ENCODE measurements around the gene DBT. TPM values are rescaled to one million over a fixed set of nuclear protein-coding genes. Genes with fewer than 3 reads are reported as not detected.

Gene DBT
- total RNA-seq, 4 donors from 2014 or later, result 6.4 to 9.9 (median 8.2) TPM

- no peak overlapping the region for H3K4me3 ChIP-seq (ENCODE audit: low read depth, poor library complexity, severe bottlenecking)
- no peak for TF ChIP-seq CTCF (IDR thresholded peaks at IDR 0.05)
- TF ChIP-seq POLR2A (IDR thresholded peaks at IDR 0.05), result no peak
- 57 to 71% methylated on average over 2 of the region's 2 CpGs for WGBS, 2 donors
- DNase-seq (ENCODE audit: low spot score in 2 of 2), result no peak
- intact Hi-C loops (cut with DNase I; ENCODE audit: low total_unique reads), result loop anchor here (10.0 kb wide), 1 partner anchor 927 kb away; no protein-coding TSS in a partner anchor
Observed at GRCh38 chr1:100151679-100152078, 98.0 kb downstream of the DBT start.

- intact Hi-C loops (cut with DNase I; ENCODE audit: low total_unique reads), result no loop called here
- no peak overlapping the region for H3K4me3 ChIP-seq (ENCODE audit: low read depth, poor library complexity, severe bottlenecking)
- 85 to 87% methylated on average over 4 of the region's 4 CpGs for WGBS, 2 donors
- TF ChIP-seq POLR2A (IDR thresholded peaks at IDR 0.05) (no peak), CTCF (IDR thresholded peaks at IDR 0.05) (no peak)
- no peak for DNase-seq (ENCODE audit: low spot score in 2 of 2)
Observed at GRCh38 chr1:100147875-100148274, 101.8 kb downstream of the DBT start.

GRCh38 chr1:100146958-100147357 lies 102.7 kb downstream of the DBT start:
- intact Hi-C loops (cut with DNase I; ENCODE audit: low total_unique reads), result no loop called here
- WGBS, 2 donors, result 92 to 98% methylated on average over 1 of the region's 1 CpG
- DNase-seq (ENCODE audit: low spot score in 2 of 2), result no peak
- H3K4me3 ChIP-seq (ENCODE audit: low read depth, poor library complexity, severe bottlenecking), result no peak overlapping the region
- TF ChIP-seq POLR2A (IDR thresholded peaks at IDR 0.05) (no peak), CTCF (IDR thresholded peaks at IDR 0.05) (no peak)

- no peak for DNase-seq (ENCODE audit: low spot score in 2 of 2)
- 91 to 97% methylated on average over 3 of the region's 3 CpGs for WGBS, 2 donors
- intact Hi-C loops (cut with DNase I; ENCODE audit: low total_unique reads), result no loop called here
- no peak for TF ChIP-seq POLR2A (IDR thresholded peaks at IDR 0.05)
- no peak for TF ChIP-seq CTCF (IDR thresholded peaks at IDR 0.05)
- H3K4me3 ChIP-seq (ENCODE audit: low read depth, poor library complexity, severe bottlenecking), result no peak overlapping the region
Observed at GRCh38 chr1:100145116-100145515, 104.5 kb downstream of the DBT start.

- no peak overlapping the region for H3K4me3 ChIP-seq (ENCODE audit: low read depth, poor library complexity, severe bottlenecking)
- TF ChIP-seq POLR2A (IDR thresholded peaks at IDR 0.05) (no peak), CTCF (IDR thresholded peaks at IDR 0.05) (no peak)
- intact Hi-C loops (cut with DNase I; ENCODE audit: low total_unique reads), result no loop called here
- WGBS, 2 donors, result 83 to 88% methylated on average over 3 of the region's 3 CpGs
- no peak for DNase-seq (ENCODE audit: low spot score in 2 of 2)
Observed at GRCh38 chr1:100142343-100142742, 107.3 kb downstream of the DBT start.

- DNase-seq (ENCODE audit: low spot score in 2 of 2), result no peak
- no peak overlapping the region for H3K4me3 ChIP-seq (ENCODE audit: low read depth, poor library complexity, severe bottlenecking)
- intact Hi-C loops (cut with DNase I; ENCODE audit: low total_unique reads), result no loop called here
- 93 to 95% methylated on average over 4 of the region's 4 CpGs for WGBS, 2 donors
- TF ChIP-seq POLR2A (IDR thresholded peaks at IDR 0.05) (no peak), CTCF (IDR thresholded peaks at IDR 0.05) (no peak)
Observed at GRCh38 chr1:100141192-100141591, 108.4 kb downstream of the DBT start.

Measured in lower leg skin (tissue), 4 donors.